Measurements from ENCODE around the gene TEX38. TPM values are rescaled to one million over a fixed set of nuclear protein-coding genes. Genes with fewer than 3 reads are reported as not detected.

Gene TEX38
- total RNA-seq, 3 donors from 2014 or later (not counting 1 experiment from before 2014, with no cell fraction given) = 0.26 to 0.75 TPM; not detected in 1

DNA sequence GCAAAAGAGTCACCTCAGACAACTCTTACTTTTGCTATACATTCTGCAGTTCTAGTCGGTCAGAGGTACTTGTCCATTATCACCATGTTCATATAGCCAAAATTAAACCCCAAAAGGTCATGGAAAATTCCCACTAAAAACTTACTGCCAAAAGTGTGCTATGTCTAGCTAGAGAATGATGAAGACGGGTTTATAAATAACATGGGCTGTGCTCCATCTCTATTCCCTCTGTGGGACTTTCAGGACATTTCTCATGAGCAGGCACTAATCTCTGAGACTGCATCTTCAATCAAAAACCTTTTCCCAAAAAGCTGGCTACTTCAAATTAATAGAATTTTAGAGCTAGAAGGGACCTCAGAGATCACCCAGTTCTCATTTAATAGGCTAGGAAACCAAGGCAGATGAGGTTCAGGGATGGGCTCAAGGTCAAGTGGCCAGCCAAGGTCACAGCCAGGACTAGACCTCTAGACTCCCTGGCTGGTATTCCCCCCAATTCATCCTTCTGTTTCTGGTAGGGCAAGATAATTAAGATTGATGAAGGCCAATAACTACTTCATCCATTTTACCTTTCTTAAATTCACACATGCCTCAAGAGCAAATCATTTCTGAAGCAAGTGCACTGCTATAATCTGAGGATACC, 34.1 kb upstream of the TEX38 start:
- H3K36me3 Mint-ChIP-seq = peaks cover 18% of the 10 kb centered on the region

DNA sequence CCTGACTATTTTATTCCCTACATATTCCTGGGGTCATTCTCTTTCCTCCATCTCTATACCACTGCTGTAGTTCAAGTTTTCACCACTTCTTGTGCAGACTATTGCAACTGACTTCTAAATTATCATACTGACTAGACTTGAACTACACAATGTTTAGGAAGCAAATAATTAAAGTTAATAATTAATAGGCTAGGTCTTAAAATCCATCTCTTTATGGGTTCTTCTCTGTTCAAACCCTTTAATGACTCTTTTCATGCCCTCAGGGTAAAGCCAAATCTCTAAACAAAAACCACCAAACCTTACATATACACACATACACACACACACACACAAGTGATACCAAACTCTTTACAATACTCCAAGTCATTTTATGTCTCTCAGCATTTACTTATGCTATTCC, 32.7 kb upstream of the TEX38 start:
- intact Hi-C loops (cut with micrococcal nuclease) = no loop called here
- no peak overlapping the region for H3K4me3 ChIP-seq (ENCODE audit: low read length)
- TF ChIP-seq, protein P1, sequence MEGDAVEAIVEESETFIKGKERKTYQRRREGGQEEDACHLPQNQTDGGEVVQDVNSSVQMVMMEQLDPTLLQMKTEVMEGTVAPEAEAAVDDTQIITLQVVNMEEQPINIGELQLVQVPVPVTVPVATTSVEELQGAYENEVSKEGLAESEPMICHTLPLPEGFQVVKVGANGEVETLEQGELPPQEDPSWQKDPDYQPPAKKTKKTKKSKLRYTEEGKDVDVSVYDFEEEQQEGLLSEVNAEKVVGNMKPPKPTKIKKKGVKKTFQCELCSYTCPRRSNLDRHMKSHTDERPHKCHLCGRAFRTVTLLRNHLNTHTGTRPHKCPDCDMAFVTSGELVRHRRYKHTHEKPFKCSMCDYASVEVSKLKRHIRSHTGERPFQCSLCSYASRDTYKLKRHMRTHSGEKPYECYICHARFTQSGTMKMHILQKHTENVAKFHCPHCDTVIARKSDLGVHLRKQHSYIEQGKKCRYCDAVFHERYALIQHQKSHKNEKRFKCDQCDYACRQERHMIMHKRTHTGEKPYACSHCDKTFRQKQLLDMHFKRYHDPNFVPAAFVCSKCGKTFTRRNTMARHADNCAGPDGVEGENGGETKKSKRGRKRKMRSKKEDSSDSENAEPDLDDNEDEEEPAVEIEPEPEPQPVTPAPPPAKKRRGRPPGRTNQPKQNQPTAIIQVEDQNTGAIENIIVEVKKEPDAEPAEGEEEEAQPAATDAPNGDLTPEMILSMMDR (IDR thresholded peaks at IDR 0.05) = no peak
- DNase-seq = no peak
- Mint-ChIP-seq H3K36me3 (peaks cover 11% of the 10 kb centered on the region), H3K27me3 (ENCODE audit: low read depth in 2 of 2) (no peaks in the 10 kb centered on the region), H3K27ac (no peak overlapping the region), H3K4me1 (no peaks in the 10 kb centered on the region), H3K9me3 (no peaks in the 10 kb centered on the region), H3K4me3 (no peak overlapping the region)
- no peaks in the 10 kb centered on the region for H3K27me3 ChIP-seq (ENCODE audit: control insufficient read depth, insufficient read depth, low read length)
- H3K9me3 ChIP-seq (ENCODE audit: control insufficient read depth, insufficient read depth, low read length) = no peaks in the 10 kb centered on the region
- no peak overlapping the region for H3K27ac ChIP-seq (ENCODE audit: low read length)
- peaks cover 28% of the 10 kb centered on the region for H3K36me3 ChIP-seq (ENCODE audit: control insufficient read depth, insufficient read depth, low read length)
- H3K4me1 ChIP-seq (ENCODE audit: control insufficient read depth, insufficient read depth, low read length) = no peaks in the 10 kb centered on the region
- no peak for ATAC-seq

More for the DNA sequence above, 34.1 kb upstream of the TEX38 start:
- H3K36me3 ChIP-seq (ENCODE audit: control insufficient read depth, insufficient read depth, low read length) = peaks cover 32% of the 10 kb centered on the region
- H3K4me1 Mint-ChIP-seq = no peaks in the 10 kb centered on the region
- H3K27me3 ChIP-seq (ENCODE audit: control insufficient read depth, insufficient read depth, low read length) = no peaks in the 10 kb centered on the region
- no peak for ATAC-seq
- no peak overlapping the region for H3K4me3 Mint-ChIP-seq
- no peak overlapping the region for H3K27ac ChIP-seq (ENCODE audit: low read length)
- no peak overlapping the region for H3K27ac Mint-ChIP-seq
- TF ChIP-seq, protein P1 (IDR thresholded peaks at IDR 0.05) = no peak
- WGBS (ENCODE audit: insufficient coverage) = 50% methylated on average over 2 of the region's 2 CpGs
- no peaks in the 10 kb centered on the region for H3K9me3 Mint-ChIP-seq
- no peaks in the 10 kb centered on the region for H3K27me3 Mint-ChIP-seq (ENCODE audit: low read depth in 2 of 2)
- no peaks in the 10 kb centered on the region for H3K4me1 ChIP-seq (ENCODE audit: control insufficient read depth, insufficient read depth, low read length)
- no peaks in the 10 kb centered on the region for H3K9me3 ChIP-seq (ENCODE audit: control insufficient read depth, insufficient read depth, low read length)
- H3K4me3 ChIP-seq (ENCODE audit: low read length) = no peak overlapping the region
- intact Hi-C loops (cut with micrococcal nuclease) = no loop called here
- DNase-seq = no peak

- WGBS (ENCODE audit: insufficient coverage) = 100% methylated on average over 1 of the region's 1 CpG
- Mint-ChIP-seq H3K27ac (no peak overlapping the region), H3K27me3 (ENCODE audit: low read depth in 2 of 2) (no peaks in the 10 kb centered on the region), H3K9me3 (no peaks in the 10 kb centered on the region), H3K4me1 (no peaks in the 10 kb centered on the region), H3K36me3 (peaks cover 7% of the 10 kb centered on the region), H3K4me3 (no peak overlapping the region)
- H3K9me3 ChIP-seq (ENCODE audit: control insufficient read depth, insufficient read depth, low read length) = no peaks in the 10 kb centered on the region
- H3K36me3 ChIP-seq (ENCODE audit: control insufficient read depth, insufficient read depth, low read length) = peaks cover 28% of the 10 kb centered on the region
- ATAC-seq = no peak
- intact Hi-C loops (cut with micrococcal nuclease) = no loop called here
- H3K4me1 ChIP-seq (ENCODE audit: control insufficient read depth, insufficient read depth, low read length) = no peaks in the 10 kb centered on the region
- no peaks in the 10 kb centered on the region for H3K27me3 ChIP-seq (ENCODE audit: control insufficient read depth, insufficient read depth, low read length)
- DNase-seq = no peak
- H3K27ac ChIP-seq (ENCODE audit: low read length) = no peak overlapping the region
- TF ChIP-seq, protein P1 (IDR thresholded peaks at IDR 0.05) = no peak
- no peak overlapping the region for H3K4me3 ChIP-seq (ENCODE audit: low read length)
These were observed 32.1 kb upstream of the TEX38 start for GRCh38 chr1:46639547-46639946.

GRCh38 chr1:46642115-46642680, 29.5 kb upstream of the TEX38 start:
- Histone ChIP-seq H3K27me3 (ENCODE audit: control insufficient read depth, insufficient read depth, low read length) (no peaks in the 10 kb centered on the region), H3K36me3 (ENCODE audit: control insufficient read depth, insufficient read depth, low read length) (peaks cover 15% of the 10 kb centered on the region), H3K4me1 (ENCODE audit: control insufficient read depth, insufficient read depth, low read length) (no peaks in the 10 kb centered on the region), H3K9me3 (ENCODE audit: control insufficient read depth, insufficient read depth, low read length) (no peaks in the 10 kb centered on the region), H3K27ac (ENCODE audit: low read length) (no peak overlapping the region), H3K4me3 (ENCODE audit: low read length) (no peak overlapping the region)
- intact Hi-C loops (cut with micrococcal nuclease) = no loop called here
- Mint-ChIP-seq H3K27me3 (ENCODE audit: low read depth in 2 of 2) (no peaks in the 10 kb centered on the region), H3K36me3 (peaks cover 6% of the 10 kb centered on the region), H3K9me3 (no peaks in the 10 kb centered on the region), H3K4me3 (no peak overlapping the region), H3K27ac (no peak overlapping the region), H3K4me1 (no peaks in the 10 kb centered on the region)
- ATAC-seq (no peak), DNase-seq (no peak)
- TF ChIP-seq, protein P1 (IDR thresholded peaks at IDR 0.05) = no peak

Measured in natural killer cell (primary cell).